Endodermal cell (in vitro differentiated cells): ENCODE results near the gene GABRG3. TPM values are rescaled to one million over a fixed set of nuclear protein-coding genes. Genes with fewer than 3 reads are reported as not detected.

Experiments used
- DNase-seq: peaks from one replicate; pipeline ENCODE4 v3.0.0-alpha.2; 2017
- H3K27ac ChIP-seq: 2 replicates; pipeline ENCODE4 v1.5.1; 2013; ENCODE audit warnings: mild to moderate bottlenecking, low read depth, low read length, moderate library complexity
- H3K27me3 ChIP-seq: 2 replicates; pipeline ENCODE4 v1.6.1; 2013; ENCODE audit warnings: mild to moderate bottlenecking, low read length, moderate library complexity; ENCODE audit not compliant: insufficient read depth, control insufficient read depth, poor library complexity, severe bottlenecking
- H3K36me3 ChIP-seq: 2 replicates; pipeline ENCODE4 v1.7.0; 2013; ENCODE audit warnings: mild to moderate bottlenecking, low read length, moderate library complexity; ENCODE audit not compliant: control insufficient read depth, insufficient read depth
- H3K4me1 ChIP-seq: one replicate; pipeline ENCODE4 v1.7.0; 2013; ENCODE audit warnings: low read length; ENCODE audit not compliant: control insufficient read depth, insufficient read depth
- H3K4me3 ChIP-seq: 2 replicates; pipeline ENCODE4 v1.5.1; 2013; ENCODE audit warnings: mild to moderate bottlenecking, low read length, moderate library complexity
- H3K9ac ChIP-seq: 2 replicates; pipeline ENCODE4 v1.6.1; 2013; ENCODE audit warnings: mild to moderate bottlenecking, low read length, moderate library complexity; ENCODE audit not compliant: poor library complexity, severe bottlenecking; ENCODE audit errors: extremely low read depth
- H3K9me3 ChIP-seq: 2 replicates; pipeline ENCODE4 v1.6.1; 2013; ENCODE audit warnings: mild to moderate bottlenecking, low read length, moderate library complexity; ENCODE audit not compliant: control insufficient read depth
- H3K27ac Mint-ChIP-seq: 2 replicates; pipeline ENCODE4 v1.8.0; 2020; ENCODE audit warnings: mixed read lengths
- H3K27me3 Mint-ChIP-seq: 2 replicates; pipeline ENCODE4 v1.8.0; 2021; ENCODE audit warnings: mild to moderate bottlenecking, mixed read lengths; ENCODE audit not compliant: insufficient read depth
- H3K36me3 Mint-ChIP-seq: 2 replicates; pipeline ENCODE4 v1.8.0; 2020; ENCODE audit warnings: low read depth, mixed read lengths
- H3K4me1 Mint-ChIP-seq: 2 replicates; pipeline ENCODE4 v1.8.0; 2020; ENCODE audit warnings: mixed read lengths
- H3K4me3 Mint-ChIP-seq: 2 replicates; pipeline ENCODE4 v1.8.0; 2020; ENCODE audit warnings: mild to moderate bottlenecking, moderate library complexity, mixed read lengths
- H3K9me3 Mint-ChIP-seq: 2 replicates; pipeline ENCODE4 v1.8.0; 2020; ENCODE audit warnings: mild to moderate bottlenecking, mixed read lengths
- CTCF ChIP-seq: fragments of 200-600 bp; sonication (generic); conservative IDR thresholded peaks from 2 replicates; pipeline ENCODE4 v1.5.0; 2021; ENCODE audit warnings: antibody characterized with exemption, mild to moderate bottlenecking
- WGBS, 2 experiments: methylation state at CpG; one replicate each; pipeline versions ENCODE4 v1.1.5 to v1.1.7; 2013; ENCODE audit warnings: missing lambda C conversion rate in 2 of 2, mixed read lengths in 1 of 2; ENCODE audit not compliant: insufficient coverage in 1 of 2, insufficient read length in 1 of 2; 5-methylcytosine and 5-hydroxymethylcytosine counted together
- total RNA-seq, 2 donors: library from RNA; stranded (reverse); fragmentation: NEBNext Ultra II Directional in 1 of 2; extraction: Animal tissue kit (Norgen Biotek cat#: 25700) in 1 of 2; gene quantifications; 2 replicates in 1 of 2; 3 replicates in 1 of 2; pipeline ENCODE4 v1.2.1, GENCODE V29; 2021

The GABRG3 gene
- total RNA-seq, 2 donors from 2014 or later: 0.48 to 0.84 TPM

GRCh38 chr15:27475395-27475794, 504.4 kb downstream of the GABRG3 start:
- TF ChIP-seq CTCF: no peak
- Histone ChIP-seq H3K4me1 (no peaks in the 10 kb centered on the region), H3K9me3 (peaks cover 4% of the 10 kb centered on the region), H3K9ac (no peak overlapping the region), H3K27me3 (no peaks in the 10 kb centered on the region), H3K27ac (no peak overlapping the region), H3K4me3 (no peak overlapping the region), H3K36me3 (no peaks in the 10 kb centered on the region)
- H3K27ac Mint-ChIP-seq: no peak overlapping the region
- no peak overlapping the region for H3K4me3 Mint-ChIP-seq
- no peak for DNase-seq
- WGBS, 2 experiments: 92 to 93% methylated on average over 4 of the region's 4 CpGs
- H3K36me3 Mint-ChIP-seq: no peaks in the 10 kb centered on the region
- no peaks in the 10 kb centered on the region for H3K27me3 Mint-ChIP-seq
- H3K9me3 Mint-ChIP-seq: peaks cover 6% of the 10 kb centered on the region
- H3K4me1 Mint-ChIP-seq: no peaks in the 10 kb centered on the region

GRCh38 chr15:27479296-27480140, 508.5 kb downstream of the GABRG3 start:
- 77 to 83% methylated on average over 4 of the region's 4 CpGs for WGBS, 2 experiments
- no peaks in the 10 kb centered on the region for H3K36me3 Mint-ChIP-seq

GRCh38 chr15:27480141-27480530, 509.2 kb downstream of the GABRG3 start:
- H3K36me3 Mint-ChIP-seq: no peaks in the 10 kb centered on the region
- no peak for TF ChIP-seq CTCF
- Histone ChIP-seq H3K27me3 (no peaks in the 10 kb centered on the region), H3K27ac (no peak overlapping the region), H3K9ac (no peak overlapping the region), H3K36me3 (no peaks in the 10 kb centered on the region), H3K9me3 (no peaks in the 10 kb centered on the region), H3K4me3 (no peak overlapping the region), H3K4me1 (no peaks in the 10 kb centered on the region)
- no peak overlapping the region for H3K4me3 Mint-ChIP-seq
- H3K4me1 Mint-ChIP-seq: peaks cover 17% of the 10 kb centered on the region
- peaks cover 2% of the 10 kb centered on the region for H3K9me3 Mint-ChIP-seq
- no peaks in the 10 kb centered on the region for H3K27me3 Mint-ChIP-seq
- 95% methylated on average over 4 to 5 of the region's 5 CpGs for WGBS, 2 experiments
- no peak overlapping the region for H3K27ac Mint-ChIP-seq
- DNase-seq: no peak

More at GRCh38 chr15:27479296-27480140, 508.5 kb downstream of the GABRG3 start:
- Histone ChIP-seq H3K9me3 (no peaks in the 10 kb centered on the region), H3K27me3 (no peaks in the 10 kb centered on the region), H3K9ac (no peak overlapping the region), H3K4me3 (no peak overlapping the region), H3K36me3 (no peaks in the 10 kb centered on the region), H3K4me1 (no peaks in the 10 kb centered on the region), H3K27ac (no peak overlapping the region)
- Mint-ChIP-seq H3K4me1 (peaks cover 17% of the 10 kb centered on the region), H3K27me3 (no peaks in the 10 kb centered on the region), H3K9me3 (peaks cover 2% of the 10 kb centered on the region), H3K4me3 (no peak overlapping the region), H3K27ac (no peak overlapping the region)
- no peak for TF ChIP-seq CTCF
- no peak for DNase-seq
